Neural cell (in vitro differentiated cells): ENCODE results near the gene HRH2.

ENCODE experiments used
- POLR2AphosphoS5 ChIP-seq: IDR thresholded peaks from 2 replicates; pipeline ENCODE4 v1.6.1; 2012
- TF ChIP-seq, protein P1 (sequence below): fragments of 450-650 bp; IDR thresholded peaks from 2 replicates; pipeline ENCODE4 v1.5.1; 2014; ENCODE audit warnings: antibody characterized with exemption, mild to moderate bottlenecking, moderate library complexity; ENCODE audit not compliant: poor library complexity, severe bottlenecking

DNA sequence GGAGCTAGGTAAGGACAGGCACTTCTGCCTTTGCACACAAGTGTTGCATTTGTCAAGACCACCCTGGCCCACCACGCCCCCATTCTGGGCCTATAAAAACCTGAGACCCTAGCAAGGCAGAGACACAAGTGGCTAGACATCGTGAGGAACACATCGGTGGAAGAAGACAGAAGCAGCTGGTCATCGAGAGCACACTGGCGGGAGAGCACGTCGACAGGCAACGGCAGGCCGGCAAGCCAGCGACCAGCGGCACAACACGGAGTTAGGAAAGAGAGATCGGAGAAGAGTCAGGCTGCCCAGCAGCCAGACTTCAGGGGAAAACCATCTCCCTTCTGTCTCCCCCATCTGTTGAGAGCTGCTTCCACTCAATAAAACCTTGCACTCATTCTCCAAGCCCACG, 76.1 kb downstream of the HRH2 start:
- TF ChIP-seq POLR2AphosphoS5 = no peak
- TF ChIP-seq, protein P1, sequence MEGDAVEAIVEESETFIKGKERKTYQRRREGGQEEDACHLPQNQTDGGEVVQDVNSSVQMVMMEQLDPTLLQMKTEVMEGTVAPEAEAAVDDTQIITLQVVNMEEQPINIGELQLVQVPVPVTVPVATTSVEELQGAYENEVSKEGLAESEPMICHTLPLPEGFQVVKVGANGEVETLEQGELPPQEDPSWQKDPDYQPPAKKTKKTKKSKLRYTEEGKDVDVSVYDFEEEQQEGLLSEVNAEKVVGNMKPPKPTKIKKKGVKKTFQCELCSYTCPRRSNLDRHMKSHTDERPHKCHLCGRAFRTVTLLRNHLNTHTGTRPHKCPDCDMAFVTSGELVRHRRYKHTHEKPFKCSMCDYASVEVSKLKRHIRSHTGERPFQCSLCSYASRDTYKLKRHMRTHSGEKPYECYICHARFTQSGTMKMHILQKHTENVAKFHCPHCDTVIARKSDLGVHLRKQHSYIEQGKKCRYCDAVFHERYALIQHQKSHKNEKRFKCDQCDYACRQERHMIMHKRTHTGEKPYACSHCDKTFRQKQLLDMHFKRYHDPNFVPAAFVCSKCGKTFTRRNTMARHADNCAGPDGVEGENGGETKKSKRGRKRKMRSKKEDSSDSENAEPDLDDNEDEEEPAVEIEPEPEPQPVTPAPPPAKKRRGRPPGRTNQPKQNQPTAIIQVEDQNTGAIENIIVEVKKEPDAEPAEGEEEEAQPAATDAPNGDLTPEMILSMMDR = no peak
